ENCODE data around the gene FMN1.

GRCh38 chr15:33098094-33099058 lies 96.1 kb downstream of the FMN1 start:
- TF ChIP-seq GATA2 (IDR thresholded peaks at IDR 0.05; ENCODE audit: low read depth, low read length): no peak
- TF ChIP-seq GATA3 (IDR thresholded peaks at IDR 0.05; ENCODE audit: low read depth, low read length): no peak

Data from SH-SY5Y (cell line).